IMR-90 (cell line): ENCODE data around the gene DUSP3. TPM values are rescaled to one million over a fixed set of nuclear protein-coding genes. Genes with fewer than 3 reads are reported as not detected.

Source experiments
- ATAC-seq: fragments of 200-7000 bp; cut with Tn5 transposase; 2 replicates; pipeline ENCODE4 v1.9.1; 2020; ENCODE audit warnings: low read depth, mild to moderate bottlenecking, moderate library complexity
- BruUV-seq: library from RNA; stranded (reverse); fragments of 400-500 nt; replicated peaks from 2 replicates; lab custom pipeline; 2021; lab: Mats Ljungman, UMichigan
- CTCF ChIA-PET: fragments of 300-600 bp; formaldehyde crosslinking; extraction: SDS; loops from one replicate; lab custom pipeline; 2021; ENCODE audit warnings: antibody characterized with exemption; lab: Yijun Ruan, JAX
- POLR2A ChIA-PET: fragments of 300-600 bp; sonication (Branson Sonifier 250); formaldehyde crosslinking; loops from one replicate; lab custom pipeline; 2022; ENCODE audit warnings: antibody characterized with exemption; ENCODE audit not compliant: unreplicated experiment; lab: Charles Lee
- DNase-seq: peaks from one replicate; pipeline ENCODE4 v3.0.0; 2013
- H2AFZ ChIP-seq: replicated peaks from 2 replicates; pipeline ENCODE3; 2013; ENCODE audit warnings: low read length, mild to moderate bottlenecking; ENCODE audit not compliant: poor library complexity
- H2AK5ac ChIP-seq: 2 replicates; pipeline ENCODE4 v1.6.1; 2013; ENCODE audit warnings: low read depth, low read length, inconsistent platforms
- H2AK9ac ChIP-seq: replicated peaks from 2 replicates; pipeline ENCODE3; 2013; ENCODE audit warnings: mild to moderate bottlenecking, low read depth, low read length, moderate library complexity; ENCODE audit not compliant: poor library complexity
- H2BK120ac ChIP-seq: 2 replicates; pipeline ENCODE4 v1.6.1; 2013; ENCODE audit warnings: low read depth, low read length, inconsistent platforms
- H2BK15ac ChIP-seq: 3 replicates; pipeline ENCODE4 v1.6.1; 2013; ENCODE audit warnings: low read depth, low read length, inconsistent platforms
- H2BK20ac ChIP-seq: 2 replicates; pipeline ENCODE4 v1.6.1; 2013; ENCODE audit warnings: low read depth, mild to moderate bottlenecking, inconsistent platforms, low read length, moderate library complexity
- H2BK5ac ChIP-seq: 2 replicates; pipeline ENCODE4 v1.6.1; 2013; ENCODE audit warnings: mild to moderate bottlenecking, low read depth, low read length, inconsistent platforms; ENCODE audit not compliant: poor library complexity, severe bottlenecking
- H3K14ac ChIP-seq: replicated peaks from 2 replicates; pipeline ENCODE4 v1.6.1; 2013; ENCODE audit warnings: low read depth, low read length, inconsistent platforms
- H3K18ac ChIP-seq: 2 replicates; pipeline ENCODE4 v1.6.1; 2013; ENCODE audit warnings: low read depth, low read length, control low read depth
- H3K23ac ChIP-seq: 2 replicates; pipeline ENCODE4 v1.6.1; 2013; ENCODE audit warnings: low read depth, low read length, inconsistent platforms
- H3K27ac ChIP-seq: 2 replicates; pipeline ENCODE4 v1.5.1; 2013; ENCODE audit warnings: mild to moderate bottlenecking, control low read depth, low read length; ENCODE audit not compliant: insufficient read depth
- H3K27me3 ChIP-seq: 2 replicates; pipeline ENCODE4 v1.6.1; 2013; ENCODE audit warnings: low read length; ENCODE audit not compliant: control insufficient read depth, insufficient read depth
- H3K36me3 ChIP-seq: 2 replicates; pipeline ENCODE4 v1.6.1; 2013; ENCODE audit warnings: low read length, mixed read lengths; ENCODE audit not compliant: control insufficient read depth, insufficient read depth
- H3K4ac ChIP-seq: 2 replicates; pipeline ENCODE4 v1.6.1; 2013; ENCODE audit warnings: low read depth, low read length, inconsistent platforms
- H3K4me1 ChIP-seq: 2 replicates; pipeline ENCODE4 v1.6.1; 2013; ENCODE audit warnings: low read length, mixed read lengths; ENCODE audit not compliant: control insufficient read depth, insufficient read depth
- H3K4me2 ChIP-seq: 2 replicates; pipeline ENCODE4 v1.6.1; 2013; ENCODE audit warnings: low read depth, mild to moderate bottlenecking, control low read depth, low read length, moderate library complexity
- H3K4me3 ChIP-seq: 2 replicates; pipeline ENCODE4 v1.5.1; 2013; ENCODE audit warnings: low read depth, mild to moderate bottlenecking, control low read depth, low read length, moderate library complexity; ENCODE audit not compliant: insufficient read depth
- H3K56ac ChIP-seq: 2 replicates; pipeline ENCODE4 v1.6.1; 2013; ENCODE audit warnings: low read length, inconsistent platforms; ENCODE audit not compliant: insufficient read depth; ENCODE audit errors: extremely low read depth
- H3K79me1 ChIP-seq, 2 experiments: 2 replicates each; pipeline ENCODE4 v1.6.1; 2013; ENCODE audit warnings: low read length in 2 of 2, inconsistent platforms in 1 of 2, low read depth in 1 of 2
- H3K9ac ChIP-seq: 2 replicates; pipeline ENCODE4 v1.6.1; 2013; ENCODE audit warnings: low read depth, low read length, control low read depth
- H3K9me1 ChIP-seq: 2 replicates; pipeline ENCODE4 v1.6.1; 2013; ENCODE audit warnings: low read length, inconsistent platforms; ENCODE audit not compliant: insufficient read depth
- H3K9me3 ChIP-seq: 2 replicates; pipeline ENCODE4 v1.6.1; 2013; ENCODE audit warnings: low read length; ENCODE audit not compliant: control insufficient read depth, insufficient read depth
- H4K20me1 ChIP-seq: 2 replicates; pipeline ENCODE4 v1.6.1; 2013; ENCODE audit warnings: low read length, inconsistent platforms; ENCODE audit not compliant: insufficient read depth
- H4K5ac ChIP-seq: 2 replicates; pipeline ENCODE4 v1.6.1; 2013; ENCODE audit warnings: mild to moderate bottlenecking, low read depth, low read length, control low read depth
- H4K8ac ChIP-seq, 2 experiments: 2 replicates each; pipeline ENCODE4 v1.6.1; 2013; ENCODE audit warnings: low read depth in 2 of 2, low read length in 2 of 2, control low read depth in 1 of 2, inconsistent platforms in 1 of 2
- H4K91ac ChIP-seq: 2 replicates; pipeline ENCODE4 v1.6.1; 2013; ENCODE audit warnings: low read depth, low read length, inconsistent platforms; ENCODE audit not compliant: insufficient read depth
- MAFK ChIP-seq: IDR thresholded peaks from 2 replicates; pipeline ENCODE4 v1.6.1; 2012; ENCODE audit warnings: low read depth, low read length, improper control_type of control experiment
- NFE2L2 ChIP-seq: fragments of 150-350 bp; IDR thresholded peaks from 2 replicates; pipeline ENCODE4 v1.6.1; 2016; ENCODE audit warnings: low read depth, mild to moderate bottlenecking, low read length
- WGBS, 2 experiments: methylation state at CpG; one replicate each; pipeline versions ENCODE4 v1.1.5 to v1.1.7; 2013; ENCODE audit warnings: missing lambda C conversion rate in 2 of 2; ENCODE audit not compliant: insufficient read length in 1 of 2; ENCODE audit errors: extremely low coverage in 2 of 2; 5-methylcytosine and 5-hydroxymethylcytosine counted together
- dilution Hi-C: fragments of 300-500 bp; cut with HindIII; formaldehyde crosslinking; loops from one replicate; pipeline ENCODE4 v1.14.3; 2018; ENCODE audit warnings: low sequenced_read_pairs; ENCODE audit not compliant: unreplicated experiment
- in situ Hi-C: fragments of 300-500 bp; cut with MboI; formaldehyde crosslinking; loops from 3 replicates; pipeline ENCODE4 v1.14.3; 2019; ENCODE audit warnings: low sequenced_read_pairs, inconsistent platforms, mixed read lengths
- intact Hi-C: fragments of 100-400 bp; cut with micrococcal nuclease; formaldehyde crosslinking; loops from 2 replicates; pipeline ENCODE4 v1.10.0; 2022
- polyA plus RNA-seq, 3 experiments: library from polyadenylated mRNA; depleted of rRNA; stranded (reverse); fragments of >200 nt; gene quantifications; 2 replicates each; pipeline ENCODE4 v1.2.3, GENCODE V29; 2012; ENCODE audit warnings: low replicate concordance in 1 of 3
- total RNA-seq: library from RNA; depleted of rRNA; stranded (reverse); fragments of >200 nt; gene quantifications from 2 replicates; pipeline ENCODE4 v1.2.3, GENCODE V29; 2012

The DUSP3 gene
- total and polyA plus RNA-seq, 2 of the 4 experiments (the other 2 are of a cell fraction): 33.3 to 40.9 TPM

GRCh38 chr17:43719578-43719977 lies 59.2 kb downstream of the DUSP3 start:
- Histone ChIP-seq H4K91ac (no peak overlapping the region), H4K20me1 (no peaks in the 10 kb centered on the region)
- dilution Hi-C loops: no loop called here

More at GRCh38 chr17:43719578-43719977, 59.2 kb downstream of the DUSP3 start:
- ChIA-PET POLR2A (no interaction called here), CTCF (no interaction called here)
- H2BK120ac ChIP-seq: no peak overlapping the region
- no peaks in the 10 kb centered on the region for H3K27me3 ChIP-seq
- no peak overlapping the region for H3K27ac ChIP-seq
- no peak overlapping the region for H2AFZ ChIP-seq
- H3K14ac ChIP-seq: no peak overlapping the region
- DNase-seq (no peak), ATAC-seq (no peak)
- H3K4me3 ChIP-seq: no peak overlapping the region
- H3K56ac ChIP-seq: no peak overlapping the region
- BruUV-seq: no TSS peak
- no peaks in the 10 kb centered on the region for H3K79me1 ChIP-seq
- peak overlapping the region in 1 of 2 experiments; percentile 98; a peak in 1 of 4 replicates for H4K8ac ChIP-seq
- H3K4ac ChIP-seq: no peak overlapping the region
- H3K4me1 ChIP-seq: peaks cover 9% of the 10 kb centered on the region
- H3K4me2 ChIP-seq: no peak overlapping the region
- intact Hi-C loops: no loop called here
- peak overlapping the region; percentile 25; the same call in 1 of the 2 replicates for H3K23ac ChIP-seq
- TF ChIP-seq MAFK: 0 out of 2 replicates have a peak, but pooled peaks have one; percentile 5
- TF ChIP-seq NFE2L2: no peak
- no peaks in the 10 kb centered on the region for H3K36me3 ChIP-seq
- peaks cover 13% of the 10 kb centered on the region; the same call in 1 of the 2 replicates for H3K9me1 ChIP-seq
- no peak overlapping the region for H2BK5ac ChIP-seq
- no peak overlapping the region for H3K18ac ChIP-seq
- no peak overlapping the region for H2AK5ac ChIP-seq
- in situ Hi-C loops: no loop called here
- H4K5ac ChIP-seq: no peak overlapping the region
- no peak overlapping the region for H3K9ac ChIP-seq
- WGBS, 2 experiments: no CpG with 5 or more reads among the region's 3 CpGs
- H2BK15ac ChIP-seq: no peak overlapping the region
- peak overlapping the region; percentile 5; the same call in 1 of the 2 replicates for H2BK20ac ChIP-seq
- no peaks in the 10 kb centered on the region for H3K9me3 ChIP-seq
- no peak overlapping the region for H2AK9ac ChIP-seq
